Adipose tissue (tissue), 3 donors: Measurements from ENCODE around the gene VGLL4. TPM values are rescaled to one million over a fixed set of nuclear protein-coding genes. Genes with fewer than 3 reads are reported as not detected.

ENCODE experiments used
- H3K27ac ChIP-seq: one replicate; pipeline ENCODE4 v1.5.1; 2013; ENCODE audit warnings: low read depth, low read length
- WGBS, 3 donors: extraction: QIAGEN DNeasy Blood & Tissue Kit; methylation state at CpG; one replicate each; pipeline ENCODE4 v1.1.7; 2013; 5-methylcytosine and 5-hydroxymethylcytosine counted together
- polyA plus RNA-seq, 3 donors: library from polyadenylated mRNA; stranded (reverse); fragments of 200-250 nt; gene quantifications; one replicate each; pipeline ENCODE4 v1.2.3, GENCODE V29; 2013
- donor health status: healthy with polysubstance abuse.
- donor health status: Bipolar disorder and iron deficiency.
- donor health status: healthy.

VGLL4 gene
- polyA plus RNA-seq, 3 donors: 19.7 to 43.3 (median 25.4) TPM

- 57 to 65% (median 58%) methylated on average over 13 of the region's 13 CpGs for WGBS, 3 donors
- no peak overlapping the region for H3K27ac ChIP-seq
These were observed 11.6 kb upstream of the VGLL4 start for GRCh38 chr3:11655196-11655928.

GRCh38 chr3:11654166-11654565, 10.5 kb upstream of the VGLL4 start:
- 68 to 78% (median 68%) methylated on average over 4 of the region's 4 CpGs for WGBS, 3 donors
- no peak overlapping the region for H3K27ac ChIP-seq

- H3K27ac ChIP-seq: no peak overlapping the region
These were observed 9.8 kb upstream of the VGLL4 start for GRCh38 chr3:11653298-11654055.

GRCh38 chr3:11651900-11652299, 8.2 kb upstream of the VGLL4 start:
- no peak overlapping the region for H3K27ac ChIP-seq
- WGBS, 3 donors: 15 to 17% (median 17%) methylated on average over 2 of the region's 2 CpGs

More at GRCh38 chr3:11653298-11654055, 9.8 kb upstream of the VGLL4 start:
- WGBS, 3 donors: 47 to 86% (median 84%) methylated on average over 11 of the region's 11 CpGs

- 66 to 80% (median 77%) methylated on average over 4 of the region's 4 CpGs for WGBS, 3 donors
- H3K27ac ChIP-seq: no peak overlapping the region
These were observed 7.8 kb upstream of the VGLL4 start for GRCh38 chr3:11651477-11651876.

GRCh38 chr3:11650391-11650790, 6.7 kb upstream of the VGLL4 start:
- WGBS, 3 donors: 92 to 95% (median 93%) methylated on average over 3 of the region's 3 CpGs
- no peak overlapping the region for H3K27ac ChIP-seq

- H3K27ac ChIP-seq: no peak overlapping the region
- 36 to 90% (median 80%) methylated on average over 1 of the region's 1 CpG for WGBS, 3 donors
These were observed 5.0 kb upstream of the VGLL4 start for GRCh38 chr3:11648735-11649134.

GRCh38 chr3:11643201-11643603, 513 bp downstream of the VGLL4 start:
- 0 to 1% (median 0%) methylated on average over 18 of the region's 18 CpGs for WGBS, 3 donors
- H3K27ac ChIP-seq: peak overlapping the region; percentile 79

- WGBS, 3 donors: 0% methylated on average over 42 to 44 of the region's 44 CpGs
- H3K27ac ChIP-seq: peak overlapping the region; percentile 79
These were observed 1.1 kb downstream of the VGLL4 start for GRCh38 chr3:11642431-11643191.

GRCh38 chr3:11641683-11642430, 1.9 kb downstream of the VGLL4 start:
- no peak overlapping the region for H3K27ac ChIP-seq
- WGBS, 3 donors: 0 to 3% (median 1%) methylated on average over 13 of the region's 13 CpGs

GRCh38 chr3:11641316-11641682, 2.4 kb downstream of the VGLL4 start:
- 5 to 18% (median 6%) methylated on average over 2 of the region's 2 CpGs for WGBS, 3 donors
- H3K27ac ChIP-seq: no peak overlapping the region

- 78 to 88% (median 79%) methylated on average over 9 of the region's 9 CpGs for WGBS, 3 donors
- H3K27ac ChIP-seq: no peak overlapping the region
These were observed 3.6 kb downstream of the VGLL4 start for GRCh38 chr3:11640009-11640673.

GRCh38 chr3:11638495-11639358, 5.0 kb downstream of the VGLL4 start:
- H3K27ac ChIP-seq: no peak overlapping the region
- 61 to 75% (median 69%) methylated on average over 16 to 17 of the region's 17 CpGs for WGBS, 3 donors

GRCh38 chr3:11637901-11638458, 5.7 kb downstream of the VGLL4 start:
- H3K27ac ChIP-seq: peak overlapping the region; percentile 60
- WGBS, 3 donors: 34 to 44% (median 39%) methylated on average over 11 of the region's 11 CpGs

GRCh38 chr3:11636394-11636770, 7.3 kb downstream of the VGLL4 start:
- no peak overlapping the region for H3K27ac ChIP-seq
- 62 to 72% (median 63%) methylated on average over 3 of the region's 3 CpGs for WGBS, 3 donors

- no peak overlapping the region for H3K27ac ChIP-seq
- 40 to 63% (median 44%) methylated on average over 7 of the region's 7 CpGs for WGBS, 3 donors
These were observed 7.9 kb downstream of the VGLL4 start for GRCh38 chr3:11635680-11636393.
